GM13977 (cell line): ENCODE measurements around the gene GRIN3A.

Experiments
- DNase-seq: peaks from one replicate; pipeline ENCODE4 v3.0.0; 2012; ENCODE audit warnings: low spot score
- in situ Hi-C: fragments of 300-500 bp; cut with MboI; formaldehyde crosslinking; loops from one replicate; pipeline ENCODE4 v1.12.0; 2022; ENCODE audit warnings: low sequenced_read_pairs, low pct_unique_long_range_greater_than_20kb, mixed read lengths, inconsistent platforms; ENCODE audit not compliant: unreplicated experiment
- TF ChIP-seq, protein P1 (sequence below): IDR thresholded peaks from 2 replicates; pipeline ENCODE4 v1.5.1; 2012; ENCODE audit warnings: mild to moderate bottlenecking, control low read depth; ENCODE audit not compliant: insufficient read depth; ENCODE audit errors: extremely low read depth, missing control alignments

GRIN3A gene

DNA sequence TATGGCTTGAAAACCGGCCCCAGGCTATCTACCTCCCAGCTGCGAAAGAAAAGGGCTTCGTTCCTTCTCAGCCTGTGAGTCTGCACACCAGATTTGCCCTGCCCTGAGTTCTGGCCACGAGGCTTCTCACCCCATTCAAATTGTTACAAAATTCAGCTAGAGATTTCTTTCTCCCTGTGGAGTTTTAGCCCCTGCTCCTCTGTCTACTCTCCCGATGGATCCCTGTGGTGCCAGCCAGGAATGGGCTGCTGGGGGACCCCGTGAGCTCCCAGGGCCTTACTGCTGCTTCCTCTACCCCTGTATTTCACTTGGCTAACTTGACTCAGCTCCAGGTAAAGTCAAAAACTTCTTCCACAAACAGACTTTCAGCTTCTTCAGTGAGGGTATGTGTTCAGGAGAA is 214.1 kb downstream of the GRIN3A start:
- no peak for DNase-seq
- in situ Hi-C loops: no loop called here
- TF ChIP-seq, protein P1, sequence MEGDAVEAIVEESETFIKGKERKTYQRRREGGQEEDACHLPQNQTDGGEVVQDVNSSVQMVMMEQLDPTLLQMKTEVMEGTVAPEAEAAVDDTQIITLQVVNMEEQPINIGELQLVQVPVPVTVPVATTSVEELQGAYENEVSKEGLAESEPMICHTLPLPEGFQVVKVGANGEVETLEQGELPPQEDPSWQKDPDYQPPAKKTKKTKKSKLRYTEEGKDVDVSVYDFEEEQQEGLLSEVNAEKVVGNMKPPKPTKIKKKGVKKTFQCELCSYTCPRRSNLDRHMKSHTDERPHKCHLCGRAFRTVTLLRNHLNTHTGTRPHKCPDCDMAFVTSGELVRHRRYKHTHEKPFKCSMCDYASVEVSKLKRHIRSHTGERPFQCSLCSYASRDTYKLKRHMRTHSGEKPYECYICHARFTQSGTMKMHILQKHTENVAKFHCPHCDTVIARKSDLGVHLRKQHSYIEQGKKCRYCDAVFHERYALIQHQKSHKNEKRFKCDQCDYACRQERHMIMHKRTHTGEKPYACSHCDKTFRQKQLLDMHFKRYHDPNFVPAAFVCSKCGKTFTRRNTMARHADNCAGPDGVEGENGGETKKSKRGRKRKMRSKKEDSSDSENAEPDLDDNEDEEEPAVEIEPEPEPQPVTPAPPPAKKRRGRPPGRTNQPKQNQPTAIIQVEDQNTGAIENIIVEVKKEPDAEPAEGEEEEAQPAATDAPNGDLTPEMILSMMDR: no peak
